IMR-90 (cell line): ENCODE results near the gene ARPC4. TPM values are rescaled to one million over a fixed set of nuclear protein-coding genes. Genes with fewer than 3 reads are reported as not detected.

Experiments used
- ATAC-seq: fragments of 200-7000 bp; cut with Tn5 transposase; 2 replicates; pipeline ENCODE4 v1.9.1; 2020; ENCODE audit warnings: low read depth, mild to moderate bottlenecking, moderate library complexity
- BruUV-seq: library from RNA; stranded (reverse); fragments of 400-500 nt; replicated peaks from 2 replicates; lab custom pipeline; 2021; lab: Mats Ljungman, UMichigan
- CTCF ChIA-PET: fragments of 300-600 bp; formaldehyde crosslinking; extraction: SDS; loops from one replicate; lab custom pipeline; 2021; ENCODE audit warnings: antibody characterized with exemption; lab: Yijun Ruan, JAX
- POLR2A ChIA-PET: fragments of 300-600 bp; sonication (Branson Sonifier 250); formaldehyde crosslinking; loops from one replicate; lab custom pipeline; 2022; ENCODE audit warnings: antibody characterized with exemption; ENCODE audit not compliant: unreplicated experiment; lab: Charles Lee
- DNase-seq: peaks from one replicate; pipeline ENCODE4 v3.0.0; 2013
- H2AFZ ChIP-seq: replicated peaks from 2 replicates; pipeline ENCODE3; 2013; ENCODE audit warnings: low read length, mild to moderate bottlenecking; ENCODE audit not compliant: poor library complexity
- H2AK5ac ChIP-seq: 2 replicates; pipeline ENCODE4 v1.6.1; 2013; ENCODE audit warnings: low read depth, low read length, inconsistent platforms
- H2AK9ac ChIP-seq: replicated peaks from 2 replicates; pipeline ENCODE3; 2013; ENCODE audit warnings: mild to moderate bottlenecking, low read depth, low read length, moderate library complexity; ENCODE audit not compliant: poor library complexity
- H2BK120ac ChIP-seq: 2 replicates; pipeline ENCODE4 v1.6.1; 2013; ENCODE audit warnings: low read depth, low read length, inconsistent platforms
- H2BK15ac ChIP-seq: 3 replicates; pipeline ENCODE4 v1.6.1; 2013; ENCODE audit warnings: low read depth, low read length, inconsistent platforms
- H2BK20ac ChIP-seq: 2 replicates; pipeline ENCODE4 v1.6.1; 2013; ENCODE audit warnings: low read depth, mild to moderate bottlenecking, inconsistent platforms, low read length, moderate library complexity
- H2BK5ac ChIP-seq: 2 replicates; pipeline ENCODE4 v1.6.1; 2013; ENCODE audit warnings: mild to moderate bottlenecking, low read depth, low read length, inconsistent platforms; ENCODE audit not compliant: poor library complexity, severe bottlenecking
- H3K14ac ChIP-seq: replicated peaks from 2 replicates; pipeline ENCODE4 v1.6.1; 2013; ENCODE audit warnings: low read depth, low read length, inconsistent platforms
- H3K18ac ChIP-seq: 2 replicates; pipeline ENCODE4 v1.6.1; 2013; ENCODE audit warnings: low read depth, low read length, control low read depth
- H3K23ac ChIP-seq: 2 replicates; pipeline ENCODE4 v1.6.1; 2013; ENCODE audit warnings: low read depth, low read length, inconsistent platforms
- H3K27ac ChIP-seq: 2 replicates; pipeline ENCODE4 v1.5.1; 2013; ENCODE audit warnings: mild to moderate bottlenecking, control low read depth, low read length; ENCODE audit not compliant: insufficient read depth
- H3K27me3 ChIP-seq: 2 replicates; pipeline ENCODE4 v1.6.1; 2013; ENCODE audit warnings: low read length; ENCODE audit not compliant: control insufficient read depth, insufficient read depth
- H3K36me3 ChIP-seq: 2 replicates; pipeline ENCODE4 v1.6.1; 2013; ENCODE audit warnings: low read length, mixed read lengths; ENCODE audit not compliant: control insufficient read depth, insufficient read depth
- H3K4ac ChIP-seq: 2 replicates; pipeline ENCODE4 v1.6.1; 2013; ENCODE audit warnings: low read depth, low read length, inconsistent platforms
- H3K4me1 ChIP-seq: 2 replicates; pipeline ENCODE4 v1.6.1; 2013; ENCODE audit warnings: low read length, mixed read lengths; ENCODE audit not compliant: control insufficient read depth, insufficient read depth
- H3K4me2 ChIP-seq: 2 replicates; pipeline ENCODE4 v1.6.1; 2013; ENCODE audit warnings: low read depth, mild to moderate bottlenecking, control low read depth, low read length, moderate library complexity
- H3K4me3 ChIP-seq: 2 replicates; pipeline ENCODE4 v1.5.1; 2013; ENCODE audit warnings: low read depth, mild to moderate bottlenecking, control low read depth, low read length, moderate library complexity; ENCODE audit not compliant: insufficient read depth
- H3K56ac ChIP-seq: 2 replicates; pipeline ENCODE4 v1.6.1; 2013; ENCODE audit warnings: low read length, inconsistent platforms; ENCODE audit not compliant: insufficient read depth; ENCODE audit errors: extremely low read depth
- H3K79me1 ChIP-seq, 2 experiments: 2 replicates each; pipeline ENCODE4 v1.6.1; 2013; ENCODE audit warnings: low read length in 2 of 2, inconsistent platforms in 1 of 2, low read depth in 1 of 2
- H3K9ac ChIP-seq: 2 replicates; pipeline ENCODE4 v1.6.1; 2013; ENCODE audit warnings: low read depth, low read length, control low read depth
- H3K9me1 ChIP-seq: 2 replicates; pipeline ENCODE4 v1.6.1; 2013; ENCODE audit warnings: low read length, inconsistent platforms; ENCODE audit not compliant: insufficient read depth
- H3K9me3 ChIP-seq: 2 replicates; pipeline ENCODE4 v1.6.1; 2013; ENCODE audit warnings: low read length; ENCODE audit not compliant: control insufficient read depth, insufficient read depth
- H4K20me1 ChIP-seq: 2 replicates; pipeline ENCODE4 v1.6.1; 2013; ENCODE audit warnings: low read length, inconsistent platforms; ENCODE audit not compliant: insufficient read depth
- H4K5ac ChIP-seq: 2 replicates; pipeline ENCODE4 v1.6.1; 2013; ENCODE audit warnings: mild to moderate bottlenecking, low read depth, low read length, control low read depth
- H4K8ac ChIP-seq, 2 experiments: 2 replicates each; pipeline ENCODE4 v1.6.1; 2013; ENCODE audit warnings: low read depth in 2 of 2, low read length in 2 of 2, control low read depth in 1 of 2, inconsistent platforms in 1 of 2
- H4K91ac ChIP-seq: 2 replicates; pipeline ENCODE4 v1.6.1; 2013; ENCODE audit warnings: low read depth, low read length, inconsistent platforms; ENCODE audit not compliant: insufficient read depth
- BHLHE40 ChIP-seq: fragments of 150-350 bp; IDR thresholded peaks from 2 replicates; pipeline ENCODE4 v1.6.1; 2016; ENCODE audit warnings: mild to moderate bottlenecking, low read depth, low read length
- CEBPB ChIP-seq: IDR thresholded peaks from 2 replicates; pipeline ENCODE4 v1.6.1; 2012; ENCODE audit warnings: low read depth, low read length, improper control_type of control experiment
- CHD1 ChIP-seq: IDR thresholded peaks from 2 replicates; pipeline ENCODE4 v1.6.1; 2012; ENCODE audit warnings: low read depth, low read length, improper control_type of control experiment
- FOS ChIP-seq: fragments of 150-350 bp; IDR thresholded peaks from 2 replicates; pipeline ENCODE4 v1.6.1; 2016; ENCODE audit warnings: low read depth, low read length
- MAFK ChIP-seq: IDR thresholded peaks from 2 replicates; pipeline ENCODE4 v1.6.1; 2012; ENCODE audit warnings: low read depth, low read length, improper control_type of control experiment
- MAZ ChIP-seq: IDR thresholded peaks from 2 replicates; pipeline ENCODE4 v1.6.1; 2012; ENCODE audit warnings: low read depth, mild to moderate bottlenecking, low read length, improper control_type of control experiment, moderate library complexity, borderline replicate concordance
- MXI1 ChIP-seq: IDR thresholded peaks from 2 replicates; pipeline ENCODE4 v1.6.1; 2012; ENCODE audit warnings: low read depth, mild to moderate bottlenecking, low read length, moderate library complexity, borderline replicate concordance
- NFE2L2 ChIP-seq: fragments of 150-350 bp; IDR thresholded peaks from 2 replicates; pipeline ENCODE4 v1.6.1; 2016; ENCODE audit warnings: low read depth, mild to moderate bottlenecking, low read length
- POLR2A ChIP-seq: IDR thresholded peaks from 2 replicates; pipeline ENCODE4 v1.6.1; 2012; ENCODE audit warnings: mild to moderate bottlenecking, low read depth, low read length
- RAD21 ChIP-seq: IDR thresholded peaks from 2 replicates; pipeline ENCODE4 v1.6.1; 2012; ENCODE audit warnings: low read length, improper control_type of control experiment
- RCOR1 ChIP-seq: IDR thresholded peaks from 2 replicates; pipeline ENCODE4 v1.6.1; 2012; ENCODE audit warnings: mild to moderate bottlenecking, low read length, improper control_type of control experiment; ENCODE audit not compliant: insufficient replicate concordance
- RFX5 ChIP-seq: IDR thresholded peaks from 2 replicates; pipeline ENCODE4 v1.8.0; 2012; ENCODE audit warnings: low read depth, mild to moderate bottlenecking, low read length, moderate library complexity
- SMC3 ChIP-seq: fragments of 150-350 bp; IDR thresholded peaks from 2 replicates; pipeline ENCODE4 v1.6.1; 2016; ENCODE audit warnings: low read depth, mild to moderate bottlenecking, antibody characterized with exemption, low read length, moderate library complexity
- USF2 ChIP-seq: fragments of 150-350 bp; IDR thresholded peaks from 2 replicates; pipeline ENCODE4 v1.6.1; 2017; ENCODE audit warnings: mild to moderate bottlenecking, antibody characterized with exemption, low read length, low read depth
- WGBS, 2 experiments: methylation state at CpG; one replicate each; pipeline versions ENCODE4 v1.1.5 to v1.1.7; 2013; ENCODE audit warnings: missing lambda C conversion rate in 2 of 2; ENCODE audit not compliant: insufficient read length in 1 of 2; ENCODE audit errors: extremely low coverage in 2 of 2; 5-methylcytosine and 5-hydroxymethylcytosine counted together
- dilution Hi-C: fragments of 300-500 bp; cut with HindIII; formaldehyde crosslinking; loops from one replicate; pipeline ENCODE4 v1.14.3; 2018; ENCODE audit warnings: low sequenced_read_pairs; ENCODE audit not compliant: unreplicated experiment
- in situ Hi-C: fragments of 300-500 bp; cut with MboI; formaldehyde crosslinking; loops from 3 replicates; pipeline ENCODE4 v1.14.3; 2019; ENCODE audit warnings: low sequenced_read_pairs, inconsistent platforms, mixed read lengths
- intact Hi-C: fragments of 100-400 bp; cut with micrococcal nuclease; formaldehyde crosslinking; loops from 2 replicates; pipeline ENCODE4 v1.10.0; 2022
- polyA plus RNA-seq, 3 experiments: library from polyadenylated mRNA; depleted of rRNA; stranded (reverse); fragments of >200 nt; gene quantifications; 2 replicates each; pipeline ENCODE4 v1.2.3, GENCODE V29; 2012; ENCODE audit warnings: low replicate concordance in 1 of 3
- total RNA-seq: library from RNA; depleted of rRNA; stranded (reverse); fragments of >200 nt; gene quantifications from 2 replicates; pipeline ENCODE4 v1.2.3, GENCODE V29; 2012
- TF ChIP-seq, protein P1 (sequence below): fragments of 150-350 bp; IDR thresholded peaks from 2 replicates; pipeline ENCODE4 v1.6.1; 2016; ENCODE audit warnings: low read depth, mild to moderate bottlenecking, low read length, moderate library complexity, borderline replicate concordance
- TF ChIP-seq, protein P2 (sequence below): conservative IDR thresholded peaks from 2 replicates; pipeline ENCODE4 v1.5.1; 2012; ENCODE audit warnings: mild to moderate bottlenecking, low read depth, low read length, improper control_type of control experiment

ARPC4 gene
- total and polyA plus RNA-seq, 2 of the 4 experiments (the other 2 are of a cell fraction), result 188 to 383 TPM

- Histone ChIP-seq H3K56ac (no peak overlapping the region), H3K27ac (no peak overlapping the region), H4K20me1 (peaks cover 17% of the 10 kb centered on the region; the same call in 1 of the 2 replicates), H4K91ac (no peak overlapping the region), H2BK20ac (no peak overlapping the region), H2BK15ac (no peak overlapping the region), H3K4ac (peak overlapping the region; percentile 97), H3K79me1 (peaks cover 32 to 47% of the 10 kb centered on the region in 2 experiments), H2AK5ac (peak overlapping the region; percentile 93; the same call in 1 of the 2 replicates), H4K8ac (peak overlapping the region in 1 of 2 experiments; percentile 88; a peak in 1 of 4 replicates), H2BK120ac (no peak overlapping the region), H3K9me3 (no peaks in the 10 kb centered on the region), H3K23ac (peak overlapping the region; percentile 96; the same call in 1 of the 2 replicates), H3K27me3 (no peaks in the 10 kb centered on the region), H3K4me2 (peak overlapping the region; percentile 94; the same call in 1 of the 2 replicates), H3K9me1 (peaks cover 19% of the 10 kb centered on the region), H4K5ac (no peak overlapping the region), H2AFZ (no peak overlapping the region), H3K18ac (no peak overlapping the region), H3K14ac (no peak overlapping the region), H3K4me3 (no peak overlapping the region), H3K4me1 (peaks cover 9% of the 10 kb centered on the region), H2AK9ac (no peak overlapping the region), H3K36me3 (peaks cover 35% of the 10 kb centered on the region), H3K9ac (peak overlapping the region; percentile 87; the same call in 1 of the 2 replicates), H2BK5ac (no peak overlapping the region)
- TF ChIP-seq CHD1 (no peak), SMC3 (no peak), CEBPB (no peak), USF2 (no peak), FOS (no peak), NFE2L2 (no peak), MXI1 (no peak), RAD21 (no peak), POLR2A (no peak), RCOR1 (no peak), MAFK (no peak), BHLHE40 (no peak), MAZ (no peak), RFX5 (no peak)
- TF ChIP-seq, protein P1, sequence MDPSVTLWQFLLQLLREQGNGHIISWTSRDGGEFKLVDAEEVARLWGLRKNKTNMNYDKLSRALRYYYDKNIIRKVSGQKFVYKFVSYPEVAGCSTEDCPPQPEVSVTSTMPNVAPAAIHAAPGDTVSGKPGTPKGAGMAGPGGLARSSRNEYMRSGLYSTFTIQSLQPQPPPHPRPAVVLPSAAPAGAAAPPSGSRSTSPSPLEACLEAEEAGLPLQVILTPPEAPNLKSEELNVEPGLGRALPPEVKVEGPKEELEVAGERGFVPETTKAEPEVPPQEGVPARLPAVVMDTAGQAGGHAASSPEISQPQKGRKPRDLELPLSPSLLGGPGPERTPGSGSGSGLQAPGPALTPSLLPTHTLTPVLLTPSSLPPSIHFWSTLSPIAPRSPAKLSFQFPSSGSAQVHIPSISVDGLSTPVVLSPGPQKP, result no peak
- TF ChIP-seq, protein P2, sequence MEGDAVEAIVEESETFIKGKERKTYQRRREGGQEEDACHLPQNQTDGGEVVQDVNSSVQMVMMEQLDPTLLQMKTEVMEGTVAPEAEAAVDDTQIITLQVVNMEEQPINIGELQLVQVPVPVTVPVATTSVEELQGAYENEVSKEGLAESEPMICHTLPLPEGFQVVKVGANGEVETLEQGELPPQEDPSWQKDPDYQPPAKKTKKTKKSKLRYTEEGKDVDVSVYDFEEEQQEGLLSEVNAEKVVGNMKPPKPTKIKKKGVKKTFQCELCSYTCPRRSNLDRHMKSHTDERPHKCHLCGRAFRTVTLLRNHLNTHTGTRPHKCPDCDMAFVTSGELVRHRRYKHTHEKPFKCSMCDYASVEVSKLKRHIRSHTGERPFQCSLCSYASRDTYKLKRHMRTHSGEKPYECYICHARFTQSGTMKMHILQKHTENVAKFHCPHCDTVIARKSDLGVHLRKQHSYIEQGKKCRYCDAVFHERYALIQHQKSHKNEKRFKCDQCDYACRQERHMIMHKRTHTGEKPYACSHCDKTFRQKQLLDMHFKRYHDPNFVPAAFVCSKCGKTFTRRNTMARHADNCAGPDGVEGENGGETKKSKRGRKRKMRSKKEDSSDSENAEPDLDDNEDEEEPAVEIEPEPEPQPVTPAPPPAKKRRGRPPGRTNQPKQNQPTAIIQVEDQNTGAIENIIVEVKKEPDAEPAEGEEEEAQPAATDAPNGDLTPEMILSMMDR, result no peak
- in situ Hi-C loops, result no loop called here
- DNase-seq (no peak), ATAC-seq (no peak)
- ChIA-PET CTCF (no interaction called here), POLR2A (no interaction called here)
- no TSS peak for BruUV-seq
- 97% methylated on average over 4 of the region's 11 CpGs; no CpG with 5 or more reads in 1 of the 2 experiments for WGBS, 2 experiments
- intact Hi-C loops, result loop anchor here (5.0 kb wide), 1 partner anchor 59 kb away; the partner anchor contains the start of gene BRPF1
- dilution Hi-C loops, result no loop called here
Measured at GRCh38 chr3:9791127-9791526, 1.8 kb upstream of the ARPC4 start.
